KMS-11 (cell line): ENCODE measurements around the gene ACP4.
"Not testable (repeated sequence)": the region's sequence is repeated elsewhere in the genome, so short reads cannot be mapped to it uniquely, and the experiment has no call there.

Experiments used
- H2AFZ ChIP-seq: fragments of 200-600 bp; sonication (generic); 2 replicates; pipeline ENCODE4 v1.6.1; 2016; ENCODE audit warnings: antibody characterized with exemption, mixed run types, low read depth
- H3K27ac ChIP-seq: fragments of 200-600 bp; sonication (generic); 2 replicates; pipeline ENCODE4 v1.6.1; 2016; ENCODE audit warnings: mild to moderate bottlenecking, mixed run types
- H3K27me3 ChIP-seq: fragments of 200-600 bp; sonication (generic); 2 replicates; pipeline ENCODE4 v1.6.1; 2017; ENCODE audit warnings: mild to moderate bottlenecking, low read depth, mixed run types, moderate library complexity; ENCODE audit not compliant: insufficient read depth
- H3K36me3 ChIP-seq: fragments of 200-600 bp; sonication (generic); 2 replicates; pipeline ENCODE4 v1.6.1; 2017; ENCODE audit warnings: mild to moderate bottlenecking, mixed run types; ENCODE audit not compliant: insufficient read depth
- H3K4me1 ChIP-seq: fragments of 200-600 bp; sonication (generic); 2 replicates; pipeline ENCODE4 v1.6.1; 2016; ENCODE audit warnings: mild to moderate bottlenecking, low read depth, mixed run types; ENCODE audit not compliant: poor library complexity, severe bottlenecking
- H3K4me2 ChIP-seq: fragments of 200-600 bp; sonication (generic); 2 replicates; pipeline ENCODE4 v1.7.0; 2016; ENCODE audit warnings: mild to moderate bottlenecking, mixed run types
- H3K4me3 ChIP-seq: fragments of 200-600 bp; sonication (generic); IDR thresholded peaks from 2 replicates; pipeline ENCODE4 v1.6.1; 2017; ENCODE audit warnings: low read depth, low read length, mixed read lengths; ENCODE audit not compliant: insufficient read depth
- H3K79me2 ChIP-seq: fragments of 200-600 bp; sonication (generic); 2 replicates; pipeline ENCODE4 v1.6.1; 2016; ENCODE audit warnings: low read depth, mixed run types; ENCODE audit not compliant: insufficient read depth
- H3K9ac ChIP-seq: fragments of 200-600 bp; sonication (generic); 2 replicates; pipeline ENCODE4 v1.6.1; 2016; ENCODE audit warnings: mild to moderate bottlenecking, mixed run types
- H4K20me1 ChIP-seq: fragments of 200-600 bp; sonication (generic); 2 replicates; pipeline ENCODE4 v1.6.1; 2016; ENCODE audit warnings: mild to moderate bottlenecking, mixed run types; ENCODE audit not compliant: insufficient read depth
- TF ChIP-seq, protein P1 (sequence below): fragments of 200-600 bp; sonication (generic); conservative IDR thresholded peaks from 2 replicates; pipeline ENCODE4 v1.6.1; 2017; ENCODE audit warnings: low read depth, mild to moderate bottlenecking, antibody characterized with exemption, low read length, moderate library complexity, mixed read lengths

Gene ACP4, protein sequence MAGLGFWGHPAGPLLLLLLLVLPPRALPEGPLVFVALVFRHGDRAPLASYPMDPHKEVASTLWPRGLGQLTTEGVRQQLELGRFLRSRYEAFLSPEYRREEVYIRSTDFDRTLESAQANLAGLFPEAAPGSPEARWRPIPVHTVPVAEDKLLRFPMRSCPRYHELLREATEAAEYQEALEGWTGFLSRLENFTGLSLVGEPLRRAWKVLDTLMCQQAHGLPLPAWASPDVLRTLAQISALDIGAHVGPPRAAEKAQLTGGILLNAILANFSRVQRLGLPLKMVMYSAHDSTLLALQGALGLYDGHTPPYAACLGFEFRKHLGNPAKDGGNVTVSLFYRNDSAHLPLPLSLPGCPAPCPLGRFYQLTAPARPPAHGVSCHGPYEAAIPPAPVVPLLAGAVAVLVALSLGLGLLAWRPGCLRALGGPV

GRCh38 chr19:50790396-50790795 is at the start of gene ACP4:
TSS of gene ACP4 (plus strand) at chr19:50790415. CDS start at chr19:50790415, 0 bp downstream.
- H2AFZ ChIP-seq: no peak within 1 kb of the TSS
- no peak within 1 kb of the TSS for H3K4me2 ChIP-seq
- H4K20me1 ChIP-seq: no peaks in the 10 kb centered on the region
- peaks cover 2% of the 10 kb centered on the region for H3K27me3 ChIP-seq
- H3K4me1 ChIP-seq: peaks cover 16% of the 10 kb centered on the region
- no peaks in the 10 kb centered on the region for H3K79me2 ChIP-seq
- no peaks in the 10 kb centered on the region for H3K36me3 ChIP-seq
- H3K4me3 ChIP-seq: no peak within 1 kb of the TSS
- H3K27ac ChIP-seq: no peak within 1 kb of the TSS
- TF ChIP-seq, protein P1, sequence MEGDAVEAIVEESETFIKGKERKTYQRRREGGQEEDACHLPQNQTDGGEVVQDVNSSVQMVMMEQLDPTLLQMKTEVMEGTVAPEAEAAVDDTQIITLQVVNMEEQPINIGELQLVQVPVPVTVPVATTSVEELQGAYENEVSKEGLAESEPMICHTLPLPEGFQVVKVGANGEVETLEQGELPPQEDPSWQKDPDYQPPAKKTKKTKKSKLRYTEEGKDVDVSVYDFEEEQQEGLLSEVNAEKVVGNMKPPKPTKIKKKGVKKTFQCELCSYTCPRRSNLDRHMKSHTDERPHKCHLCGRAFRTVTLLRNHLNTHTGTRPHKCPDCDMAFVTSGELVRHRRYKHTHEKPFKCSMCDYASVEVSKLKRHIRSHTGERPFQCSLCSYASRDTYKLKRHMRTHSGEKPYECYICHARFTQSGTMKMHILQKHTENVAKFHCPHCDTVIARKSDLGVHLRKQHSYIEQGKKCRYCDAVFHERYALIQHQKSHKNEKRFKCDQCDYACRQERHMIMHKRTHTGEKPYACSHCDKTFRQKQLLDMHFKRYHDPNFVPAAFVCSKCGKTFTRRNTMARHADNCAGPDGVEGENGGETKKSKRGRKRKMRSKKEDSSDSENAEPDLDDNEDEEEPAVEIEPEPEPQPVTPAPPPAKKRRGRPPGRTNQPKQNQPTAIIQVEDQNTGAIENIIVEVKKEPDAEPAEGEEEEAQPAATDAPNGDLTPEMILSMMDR: no peak
- H3K9ac ChIP-seq: no peak within 1 kb of the TSS

DNA sequence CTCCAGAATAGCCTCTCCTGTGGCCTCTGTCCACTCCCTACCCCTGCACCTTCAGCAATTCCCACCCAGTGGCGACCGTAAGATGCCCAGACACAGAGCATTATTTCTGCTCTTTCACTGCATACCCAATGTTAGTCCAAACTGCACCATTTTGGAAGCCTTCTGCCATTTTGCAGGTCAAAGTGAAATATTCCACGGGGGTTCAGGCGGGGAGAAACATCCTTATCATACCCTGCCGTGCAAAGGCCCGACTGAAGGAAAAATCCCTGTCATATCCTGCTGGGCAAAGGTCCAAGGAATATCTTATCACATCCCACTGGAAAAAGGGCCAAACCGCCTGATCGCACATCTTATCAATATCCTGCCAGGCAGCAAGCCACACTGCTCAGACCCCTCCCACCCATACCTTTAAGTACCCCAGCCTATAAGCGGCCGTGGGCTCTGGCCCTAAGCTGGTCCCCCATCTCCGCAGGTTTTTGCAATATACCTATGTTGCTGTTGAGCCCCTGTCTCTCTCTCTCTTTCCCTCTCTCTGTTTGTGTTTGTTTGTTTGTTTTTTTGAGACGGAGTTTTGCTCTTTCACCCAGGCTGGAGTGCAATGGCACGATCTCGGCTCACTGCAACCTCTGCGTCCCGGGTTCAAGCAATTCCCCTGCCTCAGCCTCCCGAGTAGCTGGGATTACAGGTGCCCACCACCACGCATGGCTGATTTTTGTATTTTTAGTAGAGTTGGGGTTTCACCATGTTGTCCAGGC is 48.9 kb upstream of the ACP4 start:
- TF ChIP-seq, protein P1: no peak
- Histone ChIP-seq H3K27me3 (peaks cover 9% of the 10 kb centered on the region), H3K4me2 (no peak overlapping the region), H2AFZ (no peak overlapping the region), H3K4me3 (no peak overlapping the region), H4K20me1 (no peaks in the 10 kb centered on the region), H3K9ac (no peak overlapping the region), H3K4me1 (no peaks in the 10 kb centered on the region), H3K36me3 (no peaks in the 10 kb centered on the region), H3K79me2 (no peaks in the 10 kb centered on the region), H3K27ac (no peak overlapping the region)

GRCh38 chr19:50743537-50743936 is 46.7 kb upstream of the ACP4 start:
- H3K79me2 ChIP-seq: no peaks in the 10 kb centered on the region
- H3K36me3 ChIP-seq: no peaks in the 10 kb centered on the region
- TF ChIP-seq, protein P1: no peak
- no peaks in the 10 kb centered on the region for H3K4me1 ChIP-seq
- peaks cover 15% of the 10 kb centered on the region for H3K27me3 ChIP-seq
- H2AFZ ChIP-seq: no peak overlapping the region
- no peak overlapping the region for H3K27ac ChIP-seq
- H3K4me2 ChIP-seq: no peak overlapping the region
- no peak overlapping the region for H3K9ac ChIP-seq
- H3K4me3 ChIP-seq: no peak overlapping the region
- no peaks in the 10 kb centered on the region for H4K20me1 ChIP-seq

DNA sequence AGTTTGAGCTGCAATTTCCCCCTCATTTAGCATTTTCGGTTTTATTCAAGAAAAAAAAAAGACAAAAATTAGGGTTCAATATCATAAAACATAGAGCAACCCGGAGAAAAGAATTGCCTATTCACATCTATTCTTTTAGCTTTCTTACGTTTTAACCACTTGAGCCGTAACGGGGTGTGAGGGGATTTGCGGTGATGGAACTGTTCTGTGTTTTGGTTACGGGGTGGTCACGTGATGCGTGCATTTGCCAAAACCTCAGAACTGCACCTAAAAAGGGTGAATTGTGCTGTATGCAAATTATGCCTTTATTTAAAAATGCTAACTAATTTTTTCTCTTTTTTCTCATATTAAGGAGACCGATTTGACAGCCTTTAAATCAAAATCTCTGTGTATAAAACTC is 45.0 kb upstream of the ACP4 start:
- no peak overlapping the region for H3K4me3 ChIP-seq
- H3K27me3 ChIP-seq: peaks cover 25% of the 10 kb centered on the region
- H3K9ac ChIP-seq: no peak overlapping the region
- H3K79me2 ChIP-seq: no peaks in the 10 kb centered on the region
- no peaks in the 10 kb centered on the region for H4K20me1 ChIP-seq
- H3K4me1 ChIP-seq: no peaks in the 10 kb centered on the region
- H3K27ac ChIP-seq: no peak overlapping the region
- H3K4me2 ChIP-seq: no peak overlapping the region
- no peak overlapping the region for H2AFZ ChIP-seq
- TF ChIP-seq, protein P1: no peak
- no peaks in the 10 kb centered on the region for H3K36me3 ChIP-seq

- peaks cover 34% of the 10 kb centered on the region for H3K27me3 ChIP-seq
- H3K27ac ChIP-seq, H3K4me2 ChIP-seq, H3K4me3 ChIP-seq, H3K4me1 ChIP-seq, H4K20me1 ChIP-seq, H3K9ac ChIP-seq, H3K79me2 ChIP-seq, H2AFZ ChIP-seq, H3K36me3 ChIP-seq: not testable (repeated sequence)
Observed at GRCh38 chr19:50747141-50747540, 43.1 kb upstream of the ACP4 start.
